ENCODE results near the gene ATF3. TPM values are rescaled to one million over a fixed set of nuclear protein-coding genes. Genes with fewer than 3 reads are reported as not detected.

ATF3 gene
- total RNA-seq, 1 experiment from 2014 or later = 43.2 TPM

DNA sequence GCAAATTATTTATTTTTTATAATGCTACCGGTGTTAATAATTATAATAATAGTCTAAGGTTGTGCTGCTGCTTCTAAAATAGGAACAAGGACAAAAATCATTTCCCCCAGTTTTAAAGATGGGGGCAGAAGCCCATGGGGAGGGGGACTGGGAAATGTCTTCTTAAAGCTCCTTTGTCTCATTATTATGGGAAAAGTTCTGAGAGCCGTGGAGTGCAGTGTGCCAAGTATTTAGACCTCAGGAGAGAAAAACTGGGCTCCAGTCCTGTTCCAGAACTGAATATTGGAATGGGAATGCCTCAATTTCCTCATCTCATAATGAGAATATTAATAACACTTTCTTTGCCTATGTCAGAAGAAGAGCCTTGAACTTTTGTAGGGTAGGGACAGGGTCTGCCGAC, 40.9 kb upstream of the ATF3 start:
- H3K27ac ChIP-seq (ENCODE audit: low read depth, low read length) = peak overlapping the region; percentile 49; the same call in 1 of the 2 replicates
- POLR2A ChIA-PET = interaction anchor here (2.3 kb wide), 1 partner anchor 41 kb away, joined by 11 read pairs; the partner anchor contains the start of gene ATF3
- no peaks in the 10 kb centered on the region for H4K20me1 ChIP-seq (ENCODE audit: insufficient read depth)
- H2AFZ ChIP-seq (ENCODE audit: low read depth, low read length, poor library complexity, severe bottlenecking) = peak overlapping the region; percentile 89
- intact Hi-C loops (cut with micrococcal nuclease) = loop anchor here (2.0 kb wide), 1 partner anchor 41 kb away; the partner anchor contains the start of gene ATF3
- RAD21 ChIA-PET (ENCODE audit: low non-redundant PET in 1 of 2, low total read pairs in 2 of 2, uncharacterized antibody in 2 of 2, unreplicated experiment in 2 of 2) = no interaction called here
- no peaks in the 10 kb centered on the region for H3K27me3 ChIP-seq (ENCODE audit: insufficient read depth, low read length)
- H3K4me2 ChIP-seq (ENCODE audit: low read length) = peak overlapping the region; percentile 77
- TF ChIP-seq CBX3 (IDR thresholded peaks at IDR 0.05; ENCODE audit: low read depth) (no peak), FOSL1 (IDR thresholded peaks at IDR 0.05; ENCODE audit: low read depth) (no peak), SP1 (IDR thresholded peaks at IDR 0.05; ENCODE audit: low read depth) (no peak), EZH2phosphoT487 (IDR thresholded peaks at IDR 0.05; ENCODE audit: borderline replicate concordance) (no peak), SIN3A (IDR thresholded peaks at IDR 0.05; ENCODE audit: low read depth) (no peak), RAD21 (IDR thresholded peaks at IDR 0.05; ENCODE audit: low read depth) (no peak), POLR2A (IDR thresholded peaks at IDR 0.05; ENCODE audit: borderline replicate concordance, extremely low read depth, insufficient read depth, insufficient read length) (no peak), JUND (IDR thresholded peaks at IDR 0.05) (no peak), TCF7L2 (IDR thresholded peaks at IDR 0.05; ENCODE audit: borderline replicate concordance, extremely low read depth, insufficient read depth, insufficient read length) (no peak), YY1 (IDR thresholded peaks at IDR 0.05; ENCODE audit: extremely low read depth, insufficient replicate concordance, low read depth, low read length) (no peak), SRF (IDR thresholded peaks at IDR 0.05; ENCODE audit: low read depth) (no peak), ZBTB33 (IDR thresholded peaks at IDR 0.05; ENCODE audit: extremely low read depth, insufficient replicate concordance, low read length) (no peak)
- TF ChIP-seq, protein P1, sequence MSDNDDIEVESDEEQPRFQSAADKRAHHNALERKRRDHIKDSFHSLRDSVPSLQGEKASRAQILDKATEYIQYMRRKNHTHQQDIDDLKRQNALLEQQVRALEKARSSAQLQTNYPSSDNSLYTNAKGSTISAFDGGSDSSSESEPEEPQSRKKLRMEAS (IDR thresholded peaks at IDR 0.05) = no peak
- TF ChIP-seq, protein P2, sequence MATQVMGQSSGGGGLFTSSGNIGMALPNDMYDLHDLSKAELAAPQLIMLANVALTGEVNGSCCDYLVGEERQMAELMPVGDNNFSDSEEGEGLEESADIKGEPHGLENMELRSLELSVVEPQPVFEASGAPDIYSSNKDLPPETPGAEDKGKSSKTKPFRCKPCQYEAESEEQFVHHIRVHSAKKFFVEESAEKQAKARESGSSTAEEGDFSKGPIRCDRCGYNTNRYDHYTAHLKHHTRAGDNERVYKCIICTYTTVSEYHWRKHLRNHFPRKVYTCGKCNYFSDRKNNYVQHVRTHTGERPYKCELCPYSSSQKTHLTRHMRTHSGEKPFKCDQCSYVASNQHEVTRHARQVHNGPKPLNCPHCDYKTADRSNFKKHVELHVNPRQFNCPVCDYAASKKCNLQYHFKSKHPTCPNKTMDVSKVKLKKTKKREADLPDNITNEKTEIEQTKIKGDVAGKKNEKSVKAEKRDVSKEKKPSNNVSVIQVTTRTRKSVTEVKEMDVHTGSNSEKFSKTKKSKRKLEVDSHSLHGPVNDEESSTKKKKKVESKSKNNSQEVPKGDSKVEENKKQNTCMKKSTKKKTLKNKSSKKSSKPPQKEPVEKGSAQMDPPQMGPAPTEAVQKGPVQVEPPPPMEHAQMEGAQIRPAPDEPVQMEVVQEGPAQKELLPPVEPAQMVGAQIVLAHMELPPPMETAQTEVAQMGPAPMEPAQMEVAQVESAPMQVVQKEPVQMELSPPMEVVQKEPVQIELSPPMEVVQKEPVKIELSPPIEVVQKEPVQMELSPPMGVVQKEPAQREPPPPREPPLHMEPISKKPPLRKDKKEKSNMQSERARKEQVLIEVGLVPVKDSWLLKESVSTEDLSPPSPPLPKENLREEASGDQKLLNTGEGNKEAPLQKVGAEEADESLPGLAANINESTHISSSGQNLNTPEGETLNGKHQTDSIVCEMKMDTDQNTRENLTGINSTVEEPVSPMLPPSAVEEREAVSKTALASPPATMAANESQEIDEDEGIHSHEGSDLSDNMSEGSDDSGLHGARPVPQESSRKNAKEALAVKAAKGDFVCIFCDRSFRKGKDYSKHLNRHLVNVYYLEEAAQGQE (IDR thresholded peaks at IDR 0.05; ENCODE audit: low read depth) = no peak
- peak overlapping the region; percentile 48; the same call in 1 of the 2 replicates for H3K9ac ChIP-seq (ENCODE audit: low read length)
- ATAC-seq = no peak
- peaks cover 0 to 5% of the 10 kb centered on the region in 2 experiments; a peak in 1 of 4 replicates for H3K9me3 ChIP-seq (ENCODE audit: control insufficient read depth in 1 of 2, insufficient read depth in 1 of 2, low read depth in 1 of 2, low read length in 2 of 2)
- peak overlapping the region in 1 of 2 experiments; percentile 45; a peak in 1 of 4 replicates for H3K4me3 ChIP-seq (replicated peaks in 1 of 2; ENCODE audit: low read depth in 1 of 2, low read length in 2 of 2)
- H3K79me2 ChIP-seq (ENCODE audit: insufficient read depth, low read length) = no peaks in the 10 kb centered on the region
- DNase-seq (ENCODE audit: low read depth, low spot score) = no peak
- no TSS peak for BruUV-seq (replicated peaks)
- CTCF ChIA-PET = interaction anchor here (1.0 kb wide), 1 partner anchor 91 kb away, joined by 5 read pairs; no protein-coding TSS in a partner anchor
- H3K36me3 ChIP-seq (ENCODE audit: control insufficient read depth in 1 of 2, insufficient read depth in 2 of 2, low read length in 2 of 2) = no peaks in the 10 kb centered on the region
- H3K9me2 ChIP-seq (ENCODE audit: insufficient read depth) = no peaks in the 10 kb centered on the region
- H3K4me1 ChIP-seq (ENCODE audit: control insufficient read depth in 1 of 2, insufficient read depth in 2 of 2, low read length in 2 of 2) = peaks cover 16 to 34% of the 10 kb centered on the region in 2 experiments
